Pancreas (tissue), 10 donors: Measurements from ENCODE around the gene PNN. TPM values are rescaled to one million over a fixed set of nuclear protein-coding genes. Genes with fewer than 3 reads are reported as not detected.
"Not testable (repeated sequence)": the region's sequence is repeated elsewhere in the genome, so short reads cannot be mapped to it uniquely, and the experiment has no call there.

Experiments
- ATAC-seq, 4 donors: fragments of 200-7000 bp; cut with Tn5 transposase; one replicate each; pipeline versions ENCODE4 v1.8.0 to v1.9.1; 2020; ENCODE audit warnings: mild to moderate bottlenecking in 4 of 4, moderate library complexity in 4 of 4
- DNase-seq, 6 donors: peaks; one replicate each; pipeline ENCODE4 v3.0.0-alpha.2; 2020
- FAIRE-seq: peaks from 2 replicates; lab custom pipeline; 2012; peaks lifted over from hg19 to GRCh38; lab: Jason Lieb, UNC
- H3K27ac ChIP-seq, 4 donors: fragments of 200-600 bp; sonication (generic); 1 replicate in 3 of 4; 2 replicates in 1 of 4; pipeline versions ENCODE4 v1.5.0 to v1.8.0; 2020
- H3K27me3 ChIP-seq, 4 donors: fragments of 200-600 bp; one replicate each; pipeline ENCODE4 v1.8.0; 2021
- H3K36me3 ChIP-seq, 3 donors: fragments of 200-600 bp; sonication (generic) in 1 of 3; one replicate each; pipeline versions ENCODE4 v1.5.0 to v1.8.0; 2020 to 2021
- H3K4me1 ChIP-seq, 3 donors: fragments of 200-600 bp; one replicate each; pipeline ENCODE4 v1.8.0; 2021
- H3K4me3 ChIP-seq, 4 donors: fragments of 200-600 bp; sonication (generic) in 2 of 4; one replicate each; pipeline versions ENCODE4 v1.5.0 to v1.8.0; 2020 to 2021
- H3K9me3 ChIP-seq, 4 donors: fragments of 200-600 bp; one replicate each; pipeline ENCODE4 v1.8.0; 2021
- CTCF ChIP-seq, 4 donors: fragments of 200-600 bp; sonication (generic) in 3 of 4; IDR thresholded peaks; one replicate each; pipeline versions ENCODE4 v1.5.0 to v1.8.0; 2021; ENCODE audit warnings: antibody characterized with exemption in 4 of 4
- WGBS, 2 donors: extraction: QIAGEN DNeasy Blood & Tissue Kit; methylation state at CpG; one replicate each; pipeline ENCODE4 v1.1.7; 2013; 5-methylcytosine and 5-hydroxymethylcytosine counted together
- intact Hi-C, 3 donors: fragments of 100-400 bp; cut with DNase I; formaldehyde crosslinking; loops; one replicate each; pipeline versions ENCODE4 v1.11.1 to v1.14.2; 2022
- polyA plus RNA-seq, 2 donors: library from polyadenylated mRNA; stranded (reverse); fragments of 200-250 nt; gene quantifications; one replicate each; pipeline ENCODE4 v1.2.3, GENCODE V29; 2013
- total RNA-seq, 6 donors: library from RNA; stranded (reverse); fragmentation: NEBNext Ultra II Directional in 4 of 6; extraction: Animal tissue kit (Norgen Biotek cat#: 25700) in 4 of 6; gene quantifications; one replicate each; pipeline versions ENCODE4 v1.2.1 to v1.2.4, GENCODE V29; 2021 to 2023
- donor health status: healthy with polysubstance abuse.
- donor health status: DM: no; HTN: no; CAD: no; lungs with moderate emphysema.
- donor health status: DM: no; HTN: no; CAD: no.
- donor health status: control.
- donor health status: control.
- donor health status: Bipolar disorder and iron deficiency.
- donor health status: DM: yes; HTN: yes; CAD: no.
- donor health status: DM: no; HTN: no; CAD: no.
- donor health status: DM: no; HTN: no; CAD: no.
- donor health status: DM: yes; HTN: yes; CAD: no.

PNN gene
- total RNA-seq (10 to 100 TPM; 19.0 to 31.7 (median 25.4) TPM), polyA plus RNA-seq (10 to 100 TPM; 38.9 to 60.1 TPM)

- intact Hi-C loops, result no loop called here
- Histone ChIP-seq H3K4me1 (peaks cover 8 to 11% (median 10%) of the 10 kb centered on the region in 3 donors), H3K27me3 (no peaks in the 10 kb centered on the region), H3K27ac (peak within 1 kb of the TSS; percentile 81 to 98 (median 92)), H3K4me3 (peak within 1 kb of the TSS; percentile 83 to 93 (median 90)), H3K9me3 (no peaks in the 10 kb centered on the region), H3K36me3 (peaks cover 7 to 30% (median 28%) of the 10 kb centered on the region in 3 donors)
- DNase-seq, result peak; percentile 93 to 99 (median 97)
- 2% methylated on average over 56 of the region's 56 CpGs for whole genome bisulfite sequencing, 2 donors
- TF ChIP-seq CTCF (IDR thresholded peaks at IDR 0.05), result no peak
- FAIRE-seq, result peak; percentile 83
- peak; percentile 91 to 96 (median 91) for ATAC-seq
Measured at GRCh38 chr14:39174560-39175444, at the start of gene PNN. TSS of gene PNN (plus strand) at chr14:39175254. CDS start at chr14:39175280, 26 bp downstream.

GRCh38 chr14:39137835-39138234 is 37.2 kb upstream of the PNN start:
- FAIRE-seq, H3K4me3 ChIP-seq, intact Hi-C loops, H3K9me3 ChIP-seq, ATAC-seq, DNase-seq, H3K4me1 ChIP-seq, H3K27ac ChIP-seq, H3K27me3 ChIP-seq, H3K36me3 ChIP-seq: not testable (repeated sequence)
- WGBS, 2 donors, result 92 to 97% methylated on average over 8 of the region's 8 CpGs

- H3K27ac ChIP-seq, result no peak overlapping the region
- FAIRE-seq (no peak), ATAC-seq (no peak), DNase-seq (no peak)
- intact Hi-C loops, result no loop called here
- no peaks in the 10 kb centered on the region for H3K27me3 ChIP-seq
- 91 to 92% methylated on average over 1 of the region's 1 CpG for WGBS, 2 donors
- no peaks in the 10 kb centered on the region for H3K4me1 ChIP-seq
- H3K9me3 ChIP-seq, result no peaks in the 10 kb centered on the region
- peaks cover 0 to 7% (median 3%) of the 10 kb centered on the region in 3 donors for H3K36me3 ChIP-seq
- TF ChIP-seq CTCF (IDR thresholded peaks at IDR 0.05), result no peak
- no peak overlapping the region for H3K4me3 ChIP-seq
Measured at GRCh38 chr14:39138440-39138839, 36.6 kb upstream of the PNN start.

GRCh38 chr14:39140170-39140569 is 34.9 kb upstream of the PNN start:
- H3K4me1 ChIP-seq, result no peaks in the 10 kb centered on the region
- peaks cover 0 to 3% (median 0%) of the 10 kb centered on the region in 3 donors for H3K36me3 ChIP-seq
- DNase-seq (no peak), FAIRE-seq (no peak), ATAC-seq (no peak)
- no peaks in the 10 kb centered on the region for H3K27me3 ChIP-seq
- no peak overlapping the region for H3K4me3 ChIP-seq
- WGBS, 2 donors, result 95 to 97% methylated on average over 3 of the region's 3 CpGs
- intact Hi-C loops, result no loop called here
- H3K9me3 ChIP-seq, result no peaks in the 10 kb centered on the region
- no peak for TF ChIP-seq CTCF (IDR thresholded peaks at IDR 0.05)
- no peak overlapping the region for H3K27ac ChIP-seq

- FAIRE-seq, H3K27me3 ChIP-seq, H3K36me3 ChIP-seq, ATAC-seq, H3K4me3 ChIP-seq, H3K4me1 ChIP-seq, H3K27ac ChIP-seq, intact Hi-C loops, DNase-seq, H3K9me3 ChIP-seq: not testable (repeated sequence)
- WGBS, 2 donors, result 100% methylated on average over 1 of the region's 1 CpG
Measured at GRCh38 chr14:39141623-39142022, 33.4 kb upstream of the PNN start.

GRCh38 chr14:39143226-39143625 is 31.8 kb upstream of the PNN start:
- H3K27me3 ChIP-seq, DNase-seq, H3K27ac ChIP-seq, H3K4me1 ChIP-seq, FAIRE-seq, H3K9me3 ChIP-seq, H3K36me3 ChIP-seq, intact Hi-C loops, H3K4me3 ChIP-seq, ATAC-seq: not testable (repeated sequence)
- WGBS, 2 donors, result 75 to 83% methylated on average over 2 of the region's 2 CpGs
